Left renal cortex interstitium (tissue), 4 donors: ENCODE data around the gene SPACA7. TPM values are rescaled to one million over a fixed set of nuclear protein-coding genes. Genes with fewer than 3 reads are reported as not detected.

Source experiments
- DNase-seq, 4 donors: peaks; one replicate each; pipeline ENCODE4 v3.0.0-alpha.2; 2013; ENCODE audit warnings: low read depth in 4 of 4, low spot score in 2 of 4, missing footprints in 1 of 4
- polyA plus RNA-seq, 4 donors: library from polyadenylated mRNA; unstranded; fragments of 120-200 nt; gene quantifications; one replicate each; pipeline ENCODE4 v1.2.1, GENCODE V29; 2013; ENCODE audit not compliant: insufficient read length in 4 of 4

SPACA7 gene
- polyA plus RNA-seq = not detected

- no peak for DNase-seq
Measured at GRCh38 chr13:112376050-112376681, at the start of gene SPACA7. Gene SPACA7 (plus strand): TSS chr13:112376355. CDS start chr13:112376386, 31 bp downstream.

GRCh38 chr13:112326821-112327370 lies 49.3 kb upstream of the SPACA7 start:
- no peak for DNase-seq

- no peak for DNase-seq
Measured at GRCh38 chr13:112328936-112329335, 47.2 kb upstream of the SPACA7 start.

GRCh38 chr13:112329376-112329775 lies 46.8 kb upstream of the SPACA7 start:
- DNase-seq = no peak

GRCh38 chr13:112330066-112330465 lies 46.1 kb upstream of the SPACA7 start:
- DNase-seq = no peak

GRCh38 chr13:112330479-112331381 lies 45.4 kb upstream of the SPACA7 start:
- DNase-seq = no peak

GRCh38 chr13:112331675-112332074 lies 44.5 kb upstream of the SPACA7 start:
- no peak for DNase-seq

GRCh38 chr13:112332727-112333126 lies 43.4 kb upstream of the SPACA7 start:
- DNase-seq = no peak

GRCh38 chr13:112333756-112334543 lies 42.2 kb upstream of the SPACA7 start:
- no peak for DNase-seq

GRCh38 chr13:112335135-112335534 lies 41.0 kb upstream of the SPACA7 start:
- no peak for DNase-seq

- DNase-seq = no peak
Measured at GRCh38 chr13:112341446-112341845, 34.7 kb upstream of the SPACA7 start.

- DNase-seq = no peak
Measured at GRCh38 chr13:112341976-112342735, 34.0 kb upstream of the SPACA7 start.

GRCh38 chr13:112342841-112343361 lies 33.3 kb upstream of the SPACA7 start:
- no peak for DNase-seq

GRCh38 chr13:112343591-112343990 lies 32.6 kb upstream of the SPACA7 start:
- DNase-seq = no peak

GRCh38 chr13:112345826-112346172 lies 30.4 kb upstream of the SPACA7 start:
- no peak for DNase-seq

GRCh38 chr13:112346173-112346898 lies 29.8 kb upstream of the SPACA7 start:
- peak in 2 of 4 donors; percentile 23 to 32 for DNase-seq

GRCh38 chr13:112346899-112347229 lies 29.3 kb upstream of the SPACA7 start:
- no peak for DNase-seq

GRCh38 chr13:112347986-112348385 lies 28.2 kb upstream of the SPACA7 start:
- DNase-seq = peak in 1 of 4 donors; percentile 27

- no peak for DNase-seq
Measured at GRCh38 chr13:112348642-112349345, 27.4 kb upstream of the SPACA7 start.
